Activated naive CD8-positive, alpha-beta T cell treated with anti-CD3 and anti-CD28 coated beads, Interleukin-2, amount 10 ng/mL, durations not matched to agents 7 days and 5 days (primary cell): ENCODE results near the gene CYP3A7. TPM values are rescaled to one million over a fixed set of nuclear protein-coding genes. Genes with fewer than 3 reads are reported as not detected.
"Not testable (repeated sequence)": the region's sequence is repeated elsewhere in the genome, so short reads cannot be mapped to it uniquely, and the experiment has no call there.

ENCODE experiments used
- ATAC-seq: fragments of 150-1000 bp; cut with Tn5 transposase; one replicate; pipeline ENCODE4 v1.10.0; 2021; ENCODE audit warnings: low read depth, moderate library complexity
- POLR2A ChIA-PET: fragments of 350-600 bp; sonication (Branson Sonifier 250); formaldehyde crosslinking; loops from one replicate; lab custom pipeline; 2021; ENCODE audit warnings: antibody characterized with exemption; lab: Charles Lee
- DNase-seq: peaks from one replicate; pipeline ENCODE4 v3.0.0; 2021
- H3K27ac Mint-ChIP-seq: one replicate; pipeline ENCODE4 v1.8.0; 2022; ENCODE audit warnings: mild to moderate bottlenecking, mixed read lengths
- H3K27me3 Mint-ChIP-seq: one replicate; pipeline ENCODE4 v1.8.0; 2022; ENCODE audit warnings: mild to moderate bottlenecking, moderate library complexity, mixed read lengths
- H3K36me3 Mint-ChIP-seq: one replicate; pipeline ENCODE4 v1.8.0; 2021; ENCODE audit warnings: mild to moderate bottlenecking, mixed read lengths
- H3K4me1 Mint-ChIP-seq: one replicate; pipeline ENCODE4 v1.8.0; 2021; ENCODE audit warnings: mixed read lengths
- H3K4me3 Mint-ChIP-seq: one replicate; pipeline ENCODE4 v1.8.0; 2022; ENCODE audit warnings: mild to moderate bottlenecking, moderate library complexity, mixed read lengths
- H3K9me3 Mint-ChIP-seq: one replicate; pipeline ENCODE4 v1.8.0; 2021; ENCODE audit warnings: mixed read lengths
- total RNA-seq, 2 experiments: library from RNA; stranded (reverse); gene quantifications; one replicate each; pipeline ENCODE4 v1.2.3, GENCODE V29; 2021

The CYP3A7 gene
- total RNA-seq, 2 experiments from 2014 or later: not detected

DNA sequence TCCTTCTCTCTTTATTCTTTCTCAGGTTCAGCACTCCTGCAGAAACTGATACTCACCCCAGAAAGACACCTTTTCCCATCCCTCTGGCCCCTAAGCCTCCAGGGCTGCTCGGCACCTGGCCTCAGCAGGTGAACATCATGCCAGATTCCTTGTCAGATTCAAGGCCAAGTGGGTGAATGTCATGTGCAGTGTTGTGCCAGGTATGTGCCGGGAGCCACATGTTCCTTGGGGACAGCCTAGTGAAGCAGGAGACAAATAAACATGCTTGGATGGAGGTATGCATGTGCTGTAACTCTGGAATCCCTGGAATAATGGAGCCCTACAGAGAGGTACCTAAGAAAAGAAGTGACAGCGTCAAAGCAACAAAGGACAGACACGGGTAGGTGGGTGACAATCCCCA lies 1.7 kb upstream of the CYP3A7 start:
- Mint-ChIP-seq H3K27ac (peak overlapping the region; percentile 43), H3K36me3 (peaks cover 12% of the 10 kb centered on the region)
- DNase-seq, ATAC-seq, H3K4me1 Mint-ChIP-seq, H3K27me3 Mint-ChIP-seq, H3K9me3 Mint-ChIP-seq, H3K4me3 Mint-ChIP-seq, POLR2A ChIA-PET: not testable (repeated sequence)

DNA sequence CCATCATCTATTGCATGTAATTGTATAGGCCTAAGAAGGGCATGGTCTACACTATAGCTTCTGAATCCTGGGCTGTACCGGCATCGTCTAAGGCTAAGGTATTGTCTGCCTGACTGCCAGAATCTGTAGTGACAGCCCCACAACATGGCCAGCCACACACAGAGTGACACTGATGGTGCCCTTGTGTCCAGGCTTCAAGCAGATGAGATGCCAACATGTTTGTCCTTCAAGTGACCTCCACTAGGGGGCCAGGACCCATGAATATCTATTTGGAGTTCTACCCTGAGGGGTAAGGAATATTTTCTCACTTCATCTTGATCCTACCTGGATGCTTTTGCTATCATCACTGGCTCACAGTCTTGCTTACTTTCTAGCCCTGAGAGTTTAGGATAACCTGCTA lies 1.5 kb downstream of the CYP3A7 start:
- H3K4me1 Mint-ChIP-seq: peaks cover 7% of the 10 kb centered on the region
- no peak overlapping the region for H3K27ac Mint-ChIP-seq
- peaks cover 7% of the 10 kb centered on the region for H3K36me3 Mint-ChIP-seq
- no peak for DNase-seq
- no peak for ATAC-seq
- POLR2A ChIA-PET: no interaction called here
- no peaks in the 10 kb centered on the region for H3K9me3 Mint-ChIP-seq
- H3K27me3 Mint-ChIP-seq: no peaks in the 10 kb centered on the region
- no peak overlapping the region for H3K4me3 Mint-ChIP-seq

DNA sequence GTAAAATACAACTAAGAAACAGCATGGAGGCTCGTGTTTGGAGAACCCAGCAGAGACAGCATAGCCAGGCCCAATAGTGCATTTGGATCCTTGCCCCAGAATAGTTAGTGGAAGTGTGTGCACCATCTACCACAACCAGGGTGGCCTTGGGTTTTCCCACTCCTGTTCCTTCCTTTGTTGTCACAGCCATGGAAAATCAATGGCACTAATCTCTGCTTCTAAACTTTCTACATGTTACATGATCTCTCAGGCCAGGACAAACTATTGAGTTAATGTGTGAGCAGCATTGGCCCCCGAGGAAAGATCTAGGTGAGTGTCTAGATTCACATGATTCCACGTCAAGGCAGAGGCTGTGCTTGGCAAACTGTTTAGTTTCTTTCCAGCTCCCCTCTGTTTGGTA lies 2.0 kb downstream of the CYP3A7 start:
- H3K27me3 Mint-ChIP-seq: no peaks in the 10 kb centered on the region
- DNase-seq (no peak), ATAC-seq (no peak)
- POLR2A ChIA-PET: no interaction called here
- H3K9me3 Mint-ChIP-seq: no peaks in the 10 kb centered on the region
- H3K4me3 Mint-ChIP-seq: no peak overlapping the region
- H3K4me1 Mint-ChIP-seq: peaks cover 7% of the 10 kb centered on the region
- no peak overlapping the region for H3K27ac Mint-ChIP-seq
- peaks cover 5% of the 10 kb centered on the region for H3K36me3 Mint-ChIP-seq

DNA sequence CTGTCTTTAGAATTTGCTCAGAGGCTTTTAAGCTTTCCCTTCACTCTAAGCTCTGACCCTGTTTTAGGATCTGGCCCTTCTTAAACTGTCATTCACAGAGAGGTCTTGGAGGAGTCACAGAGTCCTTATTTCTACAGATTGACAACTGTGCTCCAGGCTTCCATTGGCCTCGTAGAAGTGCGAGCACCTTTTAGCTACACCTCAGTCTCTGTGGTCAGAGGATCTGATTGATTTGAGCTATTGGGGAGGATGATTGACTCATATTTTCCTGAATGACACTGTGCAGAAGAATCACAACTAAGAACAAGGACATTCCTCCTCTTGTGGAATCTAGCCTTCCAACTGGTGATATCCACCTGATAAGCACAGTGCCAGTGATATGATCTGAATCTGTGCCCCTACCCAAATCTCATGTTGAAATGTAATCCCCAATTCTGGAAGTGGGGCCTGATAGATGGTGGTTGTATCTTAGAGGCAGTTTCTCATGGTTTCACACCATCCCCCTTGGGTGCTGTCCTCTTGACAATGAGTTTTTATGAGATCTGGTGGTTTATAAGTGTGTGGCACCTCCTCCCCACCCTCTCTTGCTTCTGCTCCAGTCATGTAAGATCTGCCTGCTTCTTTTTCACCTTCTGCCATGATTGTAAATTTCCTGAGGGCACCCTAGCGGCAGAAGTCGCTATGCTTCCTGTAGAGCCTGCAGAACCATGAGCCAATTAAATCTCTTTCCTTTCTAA lies 3.2 kb downstream of the CYP3A7 start:
- H3K36me3 Mint-ChIP-seq: peaks cover 4% of the 10 kb centered on the region
- no peak for ATAC-seq
- no peak overlapping the region for H3K27ac Mint-ChIP-seq
- POLR2A ChIA-PET: no interaction called here
- no peaks in the 10 kb centered on the region for H3K9me3 Mint-ChIP-seq
- no peak overlapping the region for H3K4me3 Mint-ChIP-seq
- DNase-seq: no peak
- no peaks in the 10 kb centered on the region for H3K27me3 Mint-ChIP-seq
- peaks cover 3% of the 10 kb centered on the region for H3K4me1 Mint-ChIP-seq

DNA sequence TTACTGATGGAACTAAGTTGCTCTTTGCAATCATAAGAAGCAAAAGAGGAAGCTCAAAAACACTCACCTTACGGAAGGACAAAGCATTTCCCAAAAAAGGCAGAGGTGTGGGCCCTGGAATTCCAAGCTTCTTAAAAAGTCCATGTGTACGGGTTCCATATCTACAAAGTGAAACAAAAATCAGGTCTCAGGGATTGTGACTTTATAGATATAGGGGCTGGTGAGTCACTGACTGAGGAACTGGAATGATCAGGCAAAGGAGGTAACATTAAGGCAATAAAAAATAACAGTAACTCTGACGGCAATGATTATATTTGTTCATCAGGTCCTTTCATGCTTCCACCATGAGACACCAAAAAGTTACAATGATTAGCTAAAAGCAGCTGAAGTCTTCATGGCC lies 4.0 kb downstream of the CYP3A7 start:
- DNase-seq: no peak
- Mint-ChIP-seq H3K4me1 (peaks cover 3% of the 10 kb centered on the region), H3K27ac (no peak overlapping the region), H3K9me3 (no peaks in the 10 kb centered on the region), H3K4me3 (no peak overlapping the region), H3K36me3 (no peaks in the 10 kb centered on the region), H3K27me3 (no peaks in the 10 kb centered on the region)
- no peak for ATAC-seq
- POLR2A ChIA-PET: no interaction called here

DNA sequence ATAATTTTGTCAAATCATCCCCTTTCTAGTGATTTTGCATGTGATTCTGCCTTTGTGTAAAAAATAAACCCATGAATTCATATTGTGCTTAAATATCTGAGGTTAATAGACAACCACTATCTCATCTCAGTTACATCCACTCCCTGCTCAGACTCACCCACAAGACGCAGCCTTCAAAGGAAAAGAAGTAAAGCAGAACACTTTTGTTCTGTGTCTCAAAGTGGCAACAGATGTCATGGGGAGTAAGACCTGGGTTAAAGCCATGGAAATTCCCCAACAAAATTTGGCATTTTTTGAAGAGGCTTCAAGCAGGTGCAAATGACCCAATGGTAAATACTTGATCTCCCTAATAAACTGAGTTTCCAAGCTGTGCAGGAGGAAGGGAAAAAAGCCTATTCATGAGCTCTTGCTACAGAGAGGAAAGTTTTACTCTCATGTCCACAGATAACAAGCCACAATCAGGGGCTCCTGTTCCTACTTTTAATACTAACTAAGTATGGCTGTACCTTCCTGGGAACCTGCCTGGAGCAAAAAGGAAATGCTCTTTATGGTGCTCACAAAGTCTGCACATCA lies 4.7 kb downstream of the CYP3A7 start:
- ATAC-seq: no peak
- H3K27ac Mint-ChIP-seq: no peak overlapping the region
- no peaks in the 10 kb centered on the region for H3K9me3 Mint-ChIP-seq
- H3K4me3 Mint-ChIP-seq: no peak overlapping the region
- H3K27me3 Mint-ChIP-seq: no peaks in the 10 kb centered on the region
- no peaks in the 10 kb centered on the region for H3K36me3 Mint-ChIP-seq
- no peak for DNase-seq
- POLR2A ChIA-PET: no interaction called here
- H3K4me1 Mint-ChIP-seq: peaks cover under 1% of the 10 kb centered on the region

DNA sequence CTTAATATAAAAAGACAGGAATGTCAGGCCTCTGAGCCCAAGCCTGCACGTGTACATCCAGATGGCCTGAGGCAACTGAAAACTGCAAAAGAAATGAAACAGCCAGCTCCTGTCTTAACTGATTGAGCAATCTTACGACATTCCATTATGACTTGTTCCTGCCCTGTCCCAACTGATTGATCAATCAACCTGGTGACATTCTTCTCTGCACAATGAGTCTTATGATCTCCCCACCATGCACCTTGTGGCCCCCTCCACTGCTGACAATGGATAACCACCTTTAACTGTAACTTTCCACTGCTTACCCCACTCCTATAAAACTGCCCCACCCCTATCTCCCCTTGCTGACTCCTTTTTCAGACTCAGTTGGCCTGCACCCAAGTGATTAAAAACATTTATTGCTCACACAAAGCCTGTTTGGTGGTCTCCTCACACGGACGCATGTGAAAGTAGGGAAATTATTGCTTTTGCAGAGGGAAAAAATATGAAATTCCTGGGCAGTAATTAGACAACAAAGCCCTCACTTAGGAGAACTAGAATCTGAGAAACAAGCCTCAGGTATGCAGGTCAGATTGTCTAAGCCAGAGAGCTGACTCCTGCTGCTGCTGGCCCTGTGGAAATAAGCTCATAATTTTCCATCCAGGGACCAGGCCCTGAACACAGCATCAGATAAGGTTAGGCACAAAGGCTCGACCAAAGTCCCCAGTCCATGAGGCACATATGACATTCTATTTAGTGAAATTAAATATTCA lies 5.3 kb downstream of the CYP3A7 start:
- Mint-ChIP-seq H3K27ac (no peak overlapping the region), H3K4me3 (no peak overlapping the region), H3K27me3 (no peaks in the 10 kb centered on the region), H3K36me3 (no peaks in the 10 kb centered on the region), H3K9me3 (no peaks in the 10 kb centered on the region), H3K4me1 (no peaks in the 10 kb centered on the region)
- POLR2A ChIA-PET: no interaction called here
- DNase-seq: no peak
- ATAC-seq: no peak

DNA sequence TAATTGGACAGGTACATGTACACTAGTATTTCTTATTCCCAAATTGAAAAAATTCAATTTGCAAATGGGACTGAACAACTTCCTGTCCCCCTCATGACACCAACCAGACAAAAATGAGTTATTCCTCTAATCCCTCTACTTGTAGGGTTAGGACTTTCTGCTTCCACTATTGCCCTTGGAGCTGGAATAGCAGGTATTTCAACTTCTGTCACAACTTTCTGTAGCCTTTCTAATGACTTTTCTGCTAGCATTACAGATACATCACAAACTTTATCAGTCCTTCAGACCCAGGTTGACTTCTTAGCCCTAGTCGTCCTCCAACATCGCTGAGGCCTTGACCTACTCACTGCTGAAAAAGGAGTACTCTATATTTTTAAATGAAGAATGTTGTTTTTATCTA lies 6.4 kb downstream of the CYP3A7 start:
- H3K27ac Mint-ChIP-seq: no peak overlapping the region
- ATAC-seq (no peak), DNase-seq (no peak)
- no peaks in the 10 kb centered on the region for H3K4me1 Mint-ChIP-seq
- no peaks in the 10 kb centered on the region for H3K36me3 Mint-ChIP-seq
- POLR2A ChIA-PET: no interaction called here
- H3K9me3 Mint-ChIP-seq: no peaks in the 10 kb centered on the region
- H3K27me3 Mint-ChIP-seq: no peaks in the 10 kb centered on the region
- H3K4me3 Mint-ChIP-seq: no peak overlapping the region

DNA sequence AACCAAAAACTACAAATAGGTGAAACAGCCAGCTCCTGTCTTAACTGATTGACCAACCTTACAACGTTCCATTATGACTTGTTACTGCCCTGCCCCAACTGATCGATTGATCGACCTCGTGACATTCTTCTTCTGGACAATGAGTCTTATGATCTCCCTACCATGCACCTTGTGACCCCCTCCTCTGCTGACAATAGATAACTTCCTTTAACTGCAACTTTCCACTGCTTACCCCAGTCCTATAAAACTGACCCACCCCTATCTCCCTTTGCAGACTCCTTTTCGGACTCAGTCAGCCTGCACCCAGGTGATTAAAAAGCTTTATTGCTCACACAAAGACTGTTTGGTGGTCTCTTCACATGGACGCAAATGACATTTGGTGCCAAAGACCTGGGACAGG lies 11.8 kb downstream of the CYP3A7 start:
- H3K27me3 Mint-ChIP-seq, DNase-seq, H3K27ac Mint-ChIP-seq, H3K9me3 Mint-ChIP-seq, H3K4me3 Mint-ChIP-seq, H3K36me3 Mint-ChIP-seq, ATAC-seq, H3K4me1 Mint-ChIP-seq, POLR2A ChIA-PET: not testable (repeated sequence)

DNA sequence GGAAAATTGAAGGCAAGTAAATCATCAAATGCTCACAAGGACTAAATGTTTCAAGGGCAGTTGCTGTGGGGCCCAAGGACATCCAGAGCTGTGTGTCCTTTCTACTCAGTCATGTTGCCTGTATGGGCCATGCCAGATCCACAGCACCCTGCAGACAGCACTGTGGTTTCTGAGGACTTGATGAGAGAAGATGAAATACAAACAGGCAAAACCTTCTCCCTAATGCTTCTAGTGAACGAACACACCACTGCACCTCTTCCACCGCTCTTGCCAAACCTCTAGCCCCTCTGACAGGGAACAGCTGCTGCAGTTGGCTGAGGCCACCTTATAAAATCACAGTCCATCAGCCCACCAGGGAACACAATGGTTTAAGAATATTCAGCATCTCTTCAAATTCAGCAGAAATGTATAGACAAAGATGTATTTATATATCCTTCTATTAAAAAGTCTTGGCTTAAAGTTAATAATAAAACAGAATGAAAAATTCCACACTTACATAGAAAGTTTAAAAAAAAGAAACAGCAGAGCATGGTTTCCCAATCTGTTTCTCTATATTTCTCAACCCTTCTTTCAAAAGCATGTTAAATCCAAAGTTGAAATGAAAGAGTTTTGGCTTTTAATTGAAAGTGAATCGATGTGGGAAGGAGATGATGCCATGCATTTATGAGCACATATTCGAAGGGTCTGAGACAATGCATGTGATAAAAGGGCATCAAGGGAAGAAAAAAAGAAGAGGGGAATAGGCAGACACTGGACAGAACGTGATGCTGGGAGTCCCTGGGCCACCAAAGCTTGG lies 14.0 kb downstream of the CYP3A7 start:
- no peaks in the 10 kb centered on the region for H3K27me3 Mint-ChIP-seq
- H3K4me3 Mint-ChIP-seq: no peak overlapping the region
- DNase-seq (no peak), ATAC-seq (no peak)
- H3K27ac Mint-ChIP-seq: no peak overlapping the region
- no peaks in the 10 kb centered on the region for H3K36me3 Mint-ChIP-seq
- peaks cover 2% of the 10 kb centered on the region for H3K9me3 Mint-ChIP-seq
- POLR2A ChIA-PET: no interaction called here
- H3K4me1 Mint-ChIP-seq: peaks cover 4% of the 10 kb centered on the region

DNA sequence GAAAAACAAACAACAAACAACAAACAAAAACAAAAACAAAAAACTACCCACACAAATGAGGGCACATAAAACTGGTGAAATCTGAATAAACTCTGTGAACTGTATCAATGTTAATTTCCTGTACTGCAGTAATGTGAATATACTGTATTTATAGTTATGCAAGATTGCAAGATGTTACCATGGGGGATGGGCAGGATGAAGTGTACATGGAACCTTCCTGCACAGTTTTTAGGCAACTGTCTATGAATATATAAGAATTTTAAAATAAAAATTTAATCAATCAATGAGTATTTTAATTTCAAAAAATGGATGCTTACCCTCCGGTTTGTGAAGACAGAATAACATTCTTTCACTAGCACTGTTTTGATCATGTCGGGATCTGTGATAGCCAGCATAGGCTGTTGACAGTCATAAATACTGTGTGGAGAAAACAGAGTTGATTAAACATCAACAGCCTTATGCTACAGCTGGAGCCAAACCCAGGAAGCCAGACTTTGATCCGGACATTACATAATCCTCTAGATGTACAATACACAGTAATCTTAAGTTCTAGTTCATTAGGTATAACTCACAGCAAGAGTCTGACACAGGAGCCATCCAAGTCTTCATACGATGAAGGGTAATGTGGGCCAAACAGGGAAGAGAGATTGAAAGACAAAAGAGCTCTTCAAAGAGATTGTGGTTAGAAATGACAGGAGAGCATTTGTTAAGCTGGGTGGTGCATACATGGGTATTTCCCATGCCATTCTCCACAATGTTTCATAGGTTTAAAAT lies 14.8 kb downstream of the CYP3A7 start:
- ATAC-seq (no peak), DNase-seq (no peak)
- Mint-ChIP-seq H3K27me3 (no peaks in the 10 kb centered on the region), H3K36me3 (peaks cover 2% of the 10 kb centered on the region), H3K9me3 (peaks cover 4% of the 10 kb centered on the region), H3K4me3 (no peak overlapping the region), H3K4me1 (peaks cover 4% of the 10 kb centered on the region), H3K27ac (no peak overlapping the region)
- POLR2A ChIA-PET: no interaction called here

DNA sequence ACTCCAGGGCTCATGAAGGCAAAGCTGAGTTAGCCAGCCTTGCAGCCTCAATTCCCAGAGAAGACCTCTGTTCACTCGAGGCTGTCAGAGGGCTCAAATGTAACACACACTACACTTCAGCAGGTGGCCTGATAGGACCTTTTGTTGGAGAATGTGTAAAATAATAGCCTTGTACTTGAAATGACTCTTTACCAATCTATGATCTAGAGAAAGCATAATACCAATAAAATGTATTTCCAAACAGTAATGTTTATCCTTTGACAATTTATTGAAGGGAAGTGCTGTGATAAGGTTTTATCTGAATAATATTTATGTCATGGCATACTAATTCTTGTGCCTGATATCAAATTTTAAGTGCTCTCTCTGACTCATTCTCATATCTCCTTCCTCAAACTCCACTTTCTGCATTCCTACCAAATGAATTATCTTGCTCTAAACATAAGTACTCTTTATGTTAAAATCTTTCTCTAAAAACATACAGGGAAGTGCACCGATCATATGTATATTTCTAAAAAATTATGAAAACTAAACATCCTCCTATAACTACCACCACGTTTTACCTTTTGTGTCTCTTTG lies 20.9 kb downstream of the CYP3A7 start:
- peaks cover 5% of the 10 kb centered on the region for H3K9me3 Mint-ChIP-seq
- no peak for DNase-seq
- POLR2A ChIA-PET: no interaction called here
- no peaks in the 10 kb centered on the region for H3K27me3 Mint-ChIP-seq
- H3K4me3 Mint-ChIP-seq: no peak overlapping the region
- H3K36me3 Mint-ChIP-seq: peaks cover 14% of the 10 kb centered on the region
- no peak for ATAC-seq
- H3K4me1 Mint-ChIP-seq: no peaks in the 10 kb centered on the region
- H3K27ac Mint-ChIP-seq: no peak overlapping the region
